GM15510 (cell line): ENCODE data around the gene CBFA2T3.

Source experiments
- POLR2A ChIP-seq: IDR thresholded peaks from 3 replicates; pipeline ENCODE4 v1.6.1; 2011; ENCODE audit warnings: borderline replicate concordance; ENCODE audit not compliant: insufficient read length; ENCODE audit errors: extremely low read depth

Gene CBFA2T3

DNA sequence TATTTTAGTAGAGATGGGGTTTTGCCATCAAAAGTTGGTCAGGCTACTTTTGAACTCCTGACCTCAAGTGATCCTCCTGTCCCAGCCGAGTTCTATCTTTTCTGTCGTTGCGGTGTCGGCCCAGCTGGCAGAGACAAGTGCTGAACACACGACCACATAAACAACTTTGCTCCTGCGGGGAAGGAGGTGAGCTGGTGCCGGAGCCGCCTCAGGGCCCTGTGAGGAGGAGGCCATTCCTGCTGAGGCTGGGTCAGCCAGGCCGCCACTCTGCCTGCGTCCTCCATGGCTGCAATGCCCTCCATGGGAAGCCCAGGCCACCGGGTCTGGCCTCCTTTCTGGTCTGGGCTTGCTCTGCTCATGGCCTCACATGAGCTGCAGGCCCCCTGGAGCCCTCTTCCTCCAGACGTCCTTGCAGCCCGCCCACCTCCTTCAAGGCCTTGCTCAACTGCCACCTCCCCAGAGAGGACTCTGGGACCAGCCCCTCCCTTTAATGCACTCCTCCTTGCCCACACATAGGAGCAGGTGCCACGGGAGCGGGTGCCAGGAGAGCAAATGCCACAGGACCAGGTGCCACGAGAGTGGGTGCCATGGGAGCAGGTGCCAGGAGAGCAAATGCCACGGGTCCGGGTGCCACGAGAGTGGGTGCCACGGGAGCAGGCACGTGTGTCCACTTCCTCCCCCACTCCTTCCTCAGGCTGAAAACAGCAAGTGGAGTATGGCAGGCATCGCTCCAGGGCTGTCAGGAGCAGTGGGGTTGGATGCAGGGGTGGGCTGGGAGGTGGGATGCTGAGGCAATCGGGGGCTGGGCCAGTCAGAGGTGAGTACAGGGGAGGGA, 28.4 kb upstream of the CBFA2T3 start:
- TF ChIP-seq POLR2A: no peak

DNA sequence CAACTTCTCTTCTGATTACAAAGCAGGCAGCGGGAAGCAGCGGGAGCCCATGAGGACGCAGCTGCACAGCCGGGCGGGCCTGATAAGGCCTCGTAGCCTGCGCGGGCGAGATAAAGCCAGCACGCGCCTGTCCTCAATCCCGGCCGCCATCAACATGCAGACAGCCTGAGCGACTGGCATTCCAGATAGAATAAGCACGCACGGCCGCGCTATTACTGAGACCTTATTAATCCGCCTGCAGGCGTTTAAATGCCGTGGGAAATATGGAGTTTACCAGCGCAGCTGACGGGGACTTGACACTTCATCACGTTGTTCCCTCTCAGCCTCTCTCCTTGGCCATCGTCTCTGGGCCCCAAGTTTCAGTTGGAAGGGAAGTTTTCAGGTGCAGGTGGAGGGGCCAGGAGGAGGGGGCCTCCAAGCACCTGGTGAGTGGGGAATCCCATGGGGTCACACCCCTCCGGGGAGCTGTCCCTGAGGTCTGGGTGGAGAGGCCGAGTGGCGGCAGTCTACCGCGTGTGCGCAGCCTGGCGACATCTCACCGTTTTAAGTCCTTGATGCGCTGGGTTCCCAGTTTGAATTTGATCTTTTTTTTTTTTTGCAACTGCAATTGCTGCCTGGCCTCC, 27.3 kb upstream of the CBFA2T3 start:
- no peak for TF ChIP-seq POLR2A

DNA sequence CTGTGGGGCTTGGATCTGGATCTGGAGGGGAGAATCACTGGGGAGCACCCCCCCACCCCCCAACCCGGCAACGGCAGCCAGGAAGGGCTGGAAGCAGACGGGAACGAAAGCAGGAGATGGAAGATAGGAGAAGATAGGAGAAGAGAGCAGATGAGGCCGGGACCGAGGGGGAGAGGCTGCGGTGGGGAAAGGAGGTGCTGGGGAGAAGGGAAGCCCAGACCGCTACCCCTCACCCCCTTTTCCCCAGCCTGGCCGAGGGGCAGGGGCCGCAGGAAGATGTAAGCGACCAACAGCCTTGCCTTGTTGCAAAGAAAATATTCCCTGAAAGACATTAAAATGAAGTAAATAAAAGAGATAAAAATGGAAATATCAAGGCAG, 26.8 kb upstream of the CBFA2T3 start:
- no peak for TF ChIP-seq POLR2A

DNA sequence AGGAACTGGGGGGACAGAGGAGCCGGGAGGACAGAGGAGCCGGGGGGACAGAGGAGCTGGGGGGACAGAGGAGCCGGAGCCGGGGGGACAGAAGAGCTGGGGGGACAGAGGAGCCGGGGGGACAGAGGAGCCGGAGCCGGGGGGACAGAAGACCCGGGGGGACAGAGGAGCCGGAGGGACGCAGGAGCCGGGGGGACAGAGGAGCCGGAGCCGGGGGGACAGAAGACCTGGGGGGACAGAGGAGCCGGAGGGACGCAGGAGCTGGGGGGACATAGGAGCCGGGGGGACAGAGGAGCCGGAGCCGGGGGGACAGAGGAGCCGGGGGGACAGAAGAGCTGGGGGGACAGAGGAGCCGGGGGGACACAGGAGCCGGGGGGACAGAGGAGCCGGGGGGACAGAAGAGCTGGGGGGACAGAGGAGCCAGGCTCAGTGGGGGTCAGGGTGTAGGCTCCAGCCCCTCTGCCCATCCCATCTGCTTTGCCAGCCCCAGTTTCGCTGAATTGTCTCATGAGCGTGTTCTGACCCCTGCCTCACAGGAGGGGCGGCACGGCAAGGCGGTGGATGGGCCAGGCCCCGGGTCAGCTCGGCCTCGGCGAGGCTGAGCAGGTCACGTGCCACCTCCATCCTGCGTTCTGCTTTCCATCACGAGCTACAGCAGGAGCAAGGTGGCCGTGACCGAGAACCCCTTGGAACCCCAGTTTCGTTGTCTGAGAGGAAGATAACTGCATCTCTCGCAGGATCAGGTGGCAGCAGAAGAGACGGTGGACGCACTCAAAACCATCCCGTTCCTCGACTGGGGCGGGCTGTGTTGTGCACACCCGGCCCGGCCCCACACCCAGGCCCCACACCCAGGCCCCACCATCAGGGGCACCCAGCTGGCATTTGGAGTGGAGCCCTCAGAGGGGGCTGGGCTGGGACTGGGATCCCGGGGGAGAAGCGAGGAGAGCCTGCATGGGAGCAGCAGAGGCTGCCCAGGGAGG, 26.1 kb upstream of the CBFA2T3 start:
- no peak for TF ChIP-seq POLR2A

DNA sequence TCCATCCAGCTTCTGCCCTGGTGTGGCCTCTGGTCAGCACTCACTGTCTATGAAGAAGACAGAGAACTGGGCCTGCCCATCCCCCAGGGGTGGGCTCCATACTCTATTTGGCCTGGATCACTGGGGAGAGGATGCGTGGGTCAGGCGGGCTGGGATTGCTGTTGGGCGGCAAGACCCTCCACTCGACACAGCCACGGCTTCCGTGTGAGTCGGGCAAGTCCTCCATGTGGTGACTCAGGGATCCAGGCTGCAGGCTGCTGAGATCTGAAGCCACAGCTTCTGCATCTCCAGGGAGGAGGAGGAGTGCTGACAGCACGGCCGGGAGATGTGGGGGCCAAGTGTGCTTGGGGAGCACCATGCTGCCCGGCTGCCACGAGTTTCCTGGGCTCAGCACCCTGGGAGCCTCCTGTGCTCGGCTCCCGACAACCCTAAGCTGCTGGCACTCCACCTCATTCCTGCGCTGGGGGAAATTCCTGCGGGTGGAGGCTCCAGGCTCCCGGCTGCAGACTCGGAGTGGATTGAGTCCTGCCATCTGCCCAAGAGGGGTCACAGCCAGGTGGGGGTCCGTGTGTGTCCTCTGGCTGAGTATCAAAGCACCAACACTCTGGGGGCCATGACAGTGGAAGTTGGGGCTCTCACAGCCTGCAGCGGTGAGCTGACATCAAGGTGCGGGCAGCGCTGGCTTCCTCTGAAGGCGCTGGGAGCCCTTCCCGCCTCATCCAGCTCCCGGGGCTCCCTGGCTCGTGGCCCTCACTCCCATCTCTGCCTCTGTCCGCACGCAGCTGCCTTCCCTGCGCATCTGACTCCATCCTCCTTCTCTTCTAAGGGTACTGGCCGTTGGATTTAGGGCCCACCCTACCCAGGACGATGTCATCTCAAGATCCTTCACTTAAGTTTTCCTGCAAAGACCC, 24.4 kb upstream of the CBFA2T3 start:
- TF ChIP-seq POLR2A: no peak

DNA sequence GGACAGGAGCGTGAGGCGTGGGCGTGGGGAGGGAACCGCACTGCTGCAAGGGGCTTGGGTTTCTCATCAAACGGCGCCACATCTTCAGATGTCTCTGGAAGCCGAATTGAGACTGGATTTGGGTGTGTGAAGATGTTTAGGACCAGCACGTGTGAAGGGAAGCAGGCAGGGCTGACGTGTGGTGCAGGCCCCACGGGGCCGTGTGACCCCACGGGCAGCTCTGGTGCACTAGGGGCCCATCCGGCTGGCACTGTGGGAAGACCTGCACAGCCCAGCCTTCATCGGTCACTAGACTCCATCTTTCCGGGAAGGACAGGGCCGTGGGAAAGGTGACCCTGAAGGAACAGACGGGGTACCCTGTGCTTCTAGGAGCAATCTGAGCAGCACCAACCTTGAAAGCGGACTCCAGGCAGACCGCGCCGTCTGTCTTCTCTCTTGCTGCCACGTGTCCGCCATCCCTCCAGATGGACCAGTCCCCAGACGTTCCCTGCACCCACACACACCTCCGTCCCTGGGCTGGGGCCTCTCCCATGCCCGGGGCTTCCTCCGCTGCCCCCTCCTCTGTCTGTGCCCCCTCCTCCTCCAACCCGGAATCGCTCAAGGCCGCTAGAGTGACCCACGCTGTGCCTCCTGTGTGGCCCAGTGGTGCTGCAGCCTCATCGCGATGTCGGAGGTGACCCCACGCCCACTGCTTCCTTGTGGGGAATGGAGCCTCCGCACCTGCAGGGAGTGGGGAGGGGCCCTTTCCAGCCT, 23.4 kb upstream of the CBFA2T3 start:
- TF ChIP-seq POLR2A: no peak

DNA sequence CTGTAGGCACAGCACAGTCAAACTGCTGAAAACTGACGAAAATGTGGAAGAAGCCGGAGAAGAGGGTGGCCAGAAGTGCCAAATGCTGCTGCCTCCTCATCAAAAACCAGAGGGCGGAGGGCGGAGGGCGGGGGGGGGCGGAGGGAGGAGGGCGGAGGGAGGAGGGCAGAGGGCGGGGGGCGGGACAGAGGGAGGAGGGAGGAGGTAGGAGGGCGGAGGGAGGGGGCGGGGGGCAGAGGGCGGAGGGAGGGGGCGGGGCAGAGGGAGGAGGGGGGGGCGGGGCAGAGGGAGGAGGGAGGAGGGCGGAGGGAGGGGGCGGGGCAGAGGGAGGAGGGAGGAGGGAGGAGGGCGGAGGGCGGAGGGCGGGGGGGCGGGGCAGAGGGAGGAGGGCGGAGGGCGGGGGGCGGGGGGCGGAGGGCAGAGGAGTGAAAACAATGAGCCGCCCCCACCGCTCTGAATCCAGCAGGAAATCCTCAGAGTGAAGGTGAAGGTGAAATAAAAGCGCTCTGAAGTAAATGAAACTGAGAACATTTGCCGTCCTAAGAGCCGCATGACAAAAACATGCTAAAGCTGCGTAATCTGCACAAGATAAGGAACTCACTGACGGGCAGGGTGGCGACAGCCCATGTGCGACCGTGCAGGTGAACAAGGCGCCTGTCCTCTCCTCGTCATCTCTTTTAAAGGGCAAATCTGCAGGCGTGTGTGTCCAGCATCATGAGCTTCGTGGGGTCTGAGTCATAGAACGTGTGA, 22.6 kb upstream of the CBFA2T3 start:
- no peak for TF ChIP-seq POLR2A

DNA sequence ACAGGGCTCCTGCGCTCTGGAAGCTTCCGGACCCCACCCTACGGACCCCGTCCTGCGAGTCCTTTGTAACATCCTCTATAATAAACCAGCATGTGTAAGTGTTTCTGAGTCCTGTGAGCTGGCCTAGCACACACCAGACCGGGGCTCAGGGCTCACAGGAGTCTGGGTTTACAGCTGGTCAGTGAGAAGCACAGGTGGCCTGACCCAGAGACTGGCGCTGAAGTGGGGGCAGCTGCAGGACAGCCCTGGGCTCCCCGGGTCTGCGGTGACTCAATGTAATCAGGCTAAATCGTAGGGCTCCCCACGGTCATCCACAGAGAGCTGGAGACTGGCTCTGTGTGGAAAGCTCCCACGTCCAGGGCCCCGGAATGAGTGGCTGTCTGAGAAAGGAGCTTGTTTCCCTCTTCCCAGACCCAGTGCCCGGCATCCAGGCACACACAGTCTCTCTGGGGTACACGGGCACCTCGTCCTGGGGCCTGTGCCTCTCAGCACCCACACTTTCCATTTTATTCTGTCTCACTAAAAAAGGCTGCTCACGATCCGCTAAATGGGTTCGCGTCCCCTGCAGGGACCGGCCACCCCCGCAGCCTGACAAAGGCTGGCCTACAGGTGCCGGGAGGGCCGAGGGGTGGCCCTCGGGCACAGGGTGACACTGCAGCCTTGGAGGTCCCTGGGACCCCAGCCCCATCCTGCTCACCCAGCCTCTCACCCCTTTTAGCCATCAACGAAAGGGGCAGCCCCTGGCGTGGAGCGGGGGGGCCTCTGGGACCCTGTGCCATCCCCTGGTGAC, 18.9 kb upstream of the CBFA2T3 start:
- no peak for TF ChIP-seq POLR2A

DNA sequence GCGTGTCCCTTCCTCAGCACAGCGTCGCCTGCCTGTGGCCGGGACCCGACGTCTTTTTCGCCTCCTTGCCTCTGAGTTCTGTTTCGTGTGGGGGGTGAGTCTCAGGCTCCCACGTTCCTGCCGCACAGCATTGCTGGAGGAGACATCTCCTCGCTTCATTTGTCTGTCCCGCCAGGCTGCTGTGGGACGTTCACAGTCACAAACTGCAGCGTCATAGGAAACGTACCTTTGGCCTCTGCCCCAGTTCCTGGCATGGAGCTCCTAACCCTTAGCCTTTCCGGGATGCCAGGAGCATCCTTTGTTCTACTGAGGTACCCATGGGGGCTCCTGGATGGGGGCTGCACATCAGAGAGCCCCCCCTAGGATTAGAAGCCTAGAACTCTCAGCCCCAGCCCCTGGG, 18.2 kb upstream of the CBFA2T3 start:
- no peak for TF ChIP-seq POLR2A

DNA sequence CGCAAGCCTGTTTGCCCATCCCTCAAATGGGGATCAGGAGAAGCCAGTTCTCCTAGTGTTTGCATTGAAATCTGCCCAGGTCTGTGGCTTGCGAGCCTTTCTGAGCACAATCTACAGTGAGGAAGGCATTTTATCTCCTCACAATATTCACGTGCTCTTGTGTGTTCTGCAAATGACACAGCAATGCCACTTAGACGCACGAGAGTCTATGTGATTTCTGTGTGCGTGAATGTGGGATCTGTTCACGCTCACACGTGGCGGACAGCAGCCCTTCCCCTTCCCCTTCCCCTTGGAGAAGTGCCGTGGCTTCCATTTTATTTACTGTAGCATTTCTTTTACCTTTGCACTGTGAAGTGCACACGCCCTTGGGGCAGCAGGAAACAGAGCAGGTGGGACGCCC, 17.7 kb upstream of the CBFA2T3 start:
- TF ChIP-seq POLR2A: no peak

DNA sequence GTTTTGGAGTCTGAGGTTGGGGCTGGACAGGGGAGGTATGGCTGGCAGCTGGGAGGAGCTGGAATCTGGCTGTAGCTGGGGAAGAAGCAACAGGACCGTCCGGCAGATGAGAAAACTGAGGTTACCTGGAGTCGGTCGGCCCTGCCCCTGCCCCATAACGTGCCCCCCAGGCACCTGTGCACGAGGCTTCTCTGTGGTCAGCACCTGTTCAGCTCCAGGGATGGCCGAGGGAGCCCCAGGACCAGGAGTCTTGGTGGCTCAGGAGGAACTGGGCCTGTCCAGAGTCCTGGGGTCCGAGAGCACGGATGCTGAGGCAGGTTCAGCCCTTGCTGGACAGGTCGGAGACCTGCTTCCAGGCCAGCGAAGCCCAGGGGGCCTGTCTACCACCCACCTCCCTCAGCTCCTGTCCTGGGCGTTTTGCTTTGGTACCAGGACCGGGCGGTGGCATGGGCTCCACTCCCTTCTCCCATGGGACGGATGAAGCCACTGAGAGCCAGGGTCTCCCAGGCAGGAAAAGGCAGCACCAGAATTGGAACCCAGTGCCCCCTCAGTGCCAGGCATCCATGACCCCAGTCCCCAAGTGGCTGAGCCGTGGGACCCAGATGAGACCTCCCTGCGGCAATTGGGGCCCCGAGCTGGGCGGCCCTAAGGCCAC, 17.1 kb upstream of the CBFA2T3 start:
- TF ChIP-seq POLR2A: no peak
